HepG2 (cell line): ENCODE data around the gene ACP5. TPM values are rescaled to one million over a fixed set of nuclear protein-coding genes. Genes with fewer than 3 reads are reported as not detected.

Source experiments
- AGO2 ChIP-seq: fragments of 200-400 bp; formaldehyde crosslinking; optimal IDR thresholded peaks from 2 replicates; pipeline ENCODE3; 2017; ENCODE audit warnings: mild to moderate bottlenecking, low read depth, low read length, moderate library complexity
- ATF7-NPFF ChIP-seq: sonication (generic); formaldehyde crosslinking; IDR thresholded peaks from 2 replicates; pipeline ENCODE4 v1.8.1; 2023; ENCODE audit warnings: mild to moderate bottlenecking, low read depth, missing genetic modification reagents, moderate library complexity
- BCL6 ChIP-seq: IDR thresholded peaks from 2 replicates; pipeline ENCODE4 v1.6.1; 2016; ENCODE audit warnings: missing genetic modification reagents, missing compliant biosample characterization
- EEA1 ChIP-seq: sonication (generic); formaldehyde crosslinking; IDR thresholded peaks from 2 replicates; pipeline ENCODE4 v1.5.1; 2020; ENCODE audit warnings: mild to moderate bottlenecking, missing genetic modification reagents, borderline replicate concordance
- FLYWCH1 ChIP-seq: sonication (generic); formaldehyde crosslinking; IDR thresholded peaks from 2 replicates; pipeline ENCODE4 v1.8.1; 2023; ENCODE audit warnings: mild to moderate bottlenecking, missing genetic modification reagents
- FOXK2 ChIP-seq: fragments of 450-650 bp; IDR thresholded peaks from 2 replicates; pipeline ENCODE4 v1.6.1; 2016
- HOXA3 ChIP-seq: sonication (generic); formaldehyde crosslinking; IDR thresholded peaks from 2 replicates; pipeline ENCODE4 v1.5.0; 2020; ENCODE audit warnings: missing genetic modification reagents
- MTF2 ChIP-seq: sonication (generic); formaldehyde crosslinking; IDR thresholded peaks from 2 replicates; pipeline ENCODE4 v1.5.0; 2020; ENCODE audit warnings: missing genetic modification reagents, borderline replicate concordance
- NCOA1 ChIP-seq: sonication (generic); formaldehyde crosslinking; IDR thresholded peaks from 2 replicates; pipeline ENCODE4 v1.9.0; 2021; ENCODE audit warnings: missing genetic modification reagents
- NONO ChIP-seq, 2 experiments: fragments of 450-650 bp in 1 of 2; sonication (generic) in 1 of 2; formaldehyde crosslinking in 1 of 2; IDR thresholded peaks in 1 of 2; conservative IDR thresholded peaks in 1 of 2; 2 replicates each; pipeline versions ENCODE4 v1.6.1 to v1.8.0; 2017 to 2022; ENCODE audit warnings: mild to moderate bottlenecking in 1 of 2, missing genetic modification reagents in 1 of 2, moderate library complexity in 1 of 2
- NR2F6 ChIP-seq, 2 experiments: IDR thresholded peaks; 2 replicates each; pipeline ENCODE4 v1.6.1; 2016; ENCODE audit warnings: antibody characterized with exemption in 1 of 2, mild to moderate bottlenecking in 1 of 2
- RBM22 ChIP-seq: fragments of 200-400 bp; formaldehyde crosslinking; optimal IDR thresholded peaks from 2 replicates; pipeline ENCODE3; 2017; ENCODE audit warnings: mild to moderate bottlenecking, low read length, moderate library complexity
- SMC3 ChIP-seq: IDR thresholded peaks from 2 replicates; pipeline ENCODE4 v1.6.1; 2011; ENCODE audit warnings: low read length, improper control_type of control experiment
- STAG1 ChIP-seq: sonication (generic); formaldehyde crosslinking; IDR thresholded peaks from 2 replicates; pipeline ENCODE4 v1.4.0; 2020; ENCODE audit warnings: missing genetic modification reagents
- ZFP1 ChIP-seq: IDR thresholded peaks from 2 replicates; pipeline ENCODE4 v1.6.1; 2016
- ZKSCAN8 ChIP-seq: IDR thresholded peaks from 2 replicates; pipeline ENCODE4 v1.6.1; 2016; ENCODE audit warnings: borderline replicate concordance, missing genetic modification reagents, missing compliant biosample characterization
- ZNF292 ChIP-seq: sonication (generic); formaldehyde crosslinking; IDR thresholded peaks from 2 replicates; pipeline ENCODE4 v1.8.1; 2022; ENCODE audit warnings: mild to moderate bottlenecking, low read depth, missing genetic modification reagents, borderline replicate concordance
- ZNF337 ChIP-seq: sonication (generic); formaldehyde crosslinking; IDR thresholded peaks from 2 replicates; pipeline ENCODE4 v1.5.1; 2020; ENCODE audit warnings: missing genetic modification reagents, low read depth, mild to moderate bottlenecking, borderline replicate concordance
- ZNF446 ChIP-seq: sonication (generic); formaldehyde crosslinking; IDR thresholded peaks from 2 replicates; pipeline ENCODE4 v1.5.0; 2020; ENCODE audit warnings: mild to moderate bottlenecking, missing genetic modification reagents
- ZNF543 ChIP-seq: sonication (generic); formaldehyde crosslinking; IDR thresholded peaks from 2 replicates; pipeline ENCODE4 v1.4.0; 2020; ENCODE audit warnings: mild to moderate bottlenecking, missing genetic modification reagents
- ZNF7 ChIP-seq: IDR thresholded peaks from 2 replicates; pipeline ENCODE4 v1.6.1; 2016; ENCODE audit warnings: missing biosample characterization, missing genetic modification reagents
- polyA plus RNA-seq, 8 experiments: library from polyadenylated mRNA; depleted of rRNA in 3 of 8; stranded (reverse) in 7 of 8; unstranded in 1 of 8; fragments of >200 nt; fragmentation: Illumina TruSeq in 4 of 8; extraction: Trizol in 4 of 8; gene quantifications; 2 replicates each; pipeline versions ENCODE4 v1.2.1 to v1.2.3, GENCODE V29; 2011 to 2016; ENCODE audit warnings: low read depth in 4 of 8, missing spikeins in 1 of 8, mixed read lengths in 1 of 8; ENCODE audit not compliant: insufficient read depth in 1 of 8
- total RNA-seq, 5 experiments: library from RNA; depleted of rRNA; stranded (reverse); fragments of >200 nt; fragmentation: Illumina TruSeq; extraction: Trizol; gene quantifications; 2 replicates each; pipeline ENCODE4 v1.2.3, GENCODE V29; 2016; ENCODE audit warnings: low read depth in 1 of 5
- TF ChIP-seq, protein P1 (sequence below): sonication (generic); formaldehyde crosslinking; IDR thresholded peaks from 2 replicates; pipeline ENCODE4 v1.9.0; 2021; ENCODE audit warnings: missing genetic modification reagents, mild to moderate bottlenecking, borderline replicate concordance
- TF ChIP-seq, protein P2 (sequence below): sonication (generic); formaldehyde crosslinking; IDR thresholded peaks from 2 replicates; pipeline ENCODE4 v1.4.0; 2020; ENCODE audit warnings: missing genetic modification reagents

Gene ACP5
- total and polyA plus RNA-seq, 2 of the 13 experiments (the other 11 are each of a cell fraction or from before 2014, with no cell fraction given): 1.3 to 6.7 TPM

DNA sequence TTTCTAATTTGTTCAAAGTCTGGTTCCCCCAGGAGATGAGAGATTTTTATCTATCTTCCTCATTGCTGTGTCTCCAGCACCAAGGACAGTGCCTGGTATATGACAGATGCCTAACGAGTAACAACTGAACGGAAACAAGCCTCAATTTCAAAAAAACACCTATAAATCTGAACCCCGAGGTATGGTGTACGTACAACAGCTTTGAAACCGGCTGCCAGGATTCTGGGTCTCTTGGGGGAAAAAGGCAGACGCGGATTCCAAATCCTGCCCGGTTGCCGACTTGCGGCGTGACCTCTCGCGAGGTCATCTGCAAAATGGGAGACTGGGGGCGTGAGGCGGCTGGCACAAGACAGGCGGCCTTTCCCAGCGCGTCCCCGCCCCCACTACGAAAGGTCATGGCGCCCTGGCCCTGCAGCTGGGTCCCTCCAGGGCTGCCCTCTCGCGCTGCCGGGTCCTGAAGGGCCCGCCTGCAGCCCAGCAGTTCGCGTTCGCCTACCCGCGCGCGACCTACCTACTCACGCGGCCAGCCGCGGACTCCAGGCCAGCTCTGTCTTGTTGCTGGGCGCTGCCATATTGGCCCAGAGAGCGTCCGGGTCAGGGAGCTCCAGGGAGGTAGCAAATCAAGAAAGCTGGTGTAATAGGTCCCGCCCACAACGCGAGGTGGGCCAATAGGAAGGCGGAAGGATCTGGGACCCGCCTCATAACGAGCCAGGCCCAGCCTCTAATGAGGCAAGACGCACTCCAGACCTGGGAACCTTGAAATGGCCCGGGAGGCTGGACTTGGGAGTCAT lies 48.7 kb downstream of the ACP5 start, which contains the start of gene ECSIT (continued):
- TF ChIP-seq ZNF446 (CRISPR knock-in tag) (no peak), ZNF543 (0 out of 2 replicates have a peak, but pooled peaks have one; percentile 62), FLYWCH1 (CRISPR knock-in tag) (0 out of 2 replicates have a peak, but pooled peaks have one; percentile 82), ATF7-NPFF (no peak; the same call in 1 of the 2 replicates), FOXK2 (peak; percentile 6), ZKSCAN8 (CRISPR knock-in tag) (peak; percentile 59; the same call in 1 of the 2 replicates), ZNF337 (CRISPR knock-in tag) (no peak), AGO2 (peak; percentile 37), MTF2 (CRISPR knock-in tag) (no peak), NONO (IDR thresholded peaks at IDR 0.05) (no peak), NONO (CRISPR knock-in tag; conservative IDR thresholded peaks at IDR 0.05) (peak; percentile 86), STAG1 (no peak), RBM22 (no peak), NR2F6 (IDR thresholded peaks at IDR 0.05) (peak; percentile 51), NR2F6 (CRISPR knock-in tag; IDR thresholded peaks at IDR 0.05) (peak; percentile 86), NCOA1 (CRISPR knock-in tag) (no peak), ZNF292 (no peak), HOXA3 (peak; percentile 80; the same call in 1 of the 2 replicates), ZFP1 (CRISPR knock-in tag) (no peak), BCL6 (peak; percentile 38; the same call in 1 of the 2 replicates), ZNF7 (no peak), EEA1 (CRISPR knock-in tag) (no peak), SMC3 (no peak)
- TF ChIP-seq, protein P1, sequence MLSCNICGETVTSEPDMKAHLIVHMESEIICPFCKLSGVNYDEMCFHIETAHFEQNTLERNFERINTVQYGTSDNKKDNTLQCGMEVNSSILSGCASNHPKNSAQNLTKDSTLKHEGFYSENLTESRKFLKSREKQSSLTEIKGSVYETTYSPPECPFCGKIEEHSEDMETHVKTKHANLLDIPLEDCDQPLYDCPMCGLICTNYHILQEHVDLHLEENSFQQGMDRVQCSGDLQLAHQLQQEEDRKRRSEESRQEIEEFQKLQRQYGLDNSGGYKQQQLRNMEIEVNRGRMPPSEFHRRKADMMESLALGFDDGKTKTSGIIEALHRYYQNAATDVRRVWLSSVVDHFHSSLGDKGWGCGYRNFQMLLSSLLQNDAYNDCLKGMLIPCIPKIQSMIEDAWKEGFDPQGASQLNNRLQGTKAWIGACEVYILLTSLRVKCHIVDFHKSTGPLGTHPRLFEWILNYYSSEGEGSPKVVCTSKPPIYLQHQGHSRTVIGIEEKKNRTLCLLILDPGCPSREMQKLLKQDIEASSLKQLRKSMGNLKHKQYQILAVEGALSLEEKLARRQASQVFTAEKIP (CRISPR knock-in tag): no peak
- TF ChIP-seq, protein P2, sequence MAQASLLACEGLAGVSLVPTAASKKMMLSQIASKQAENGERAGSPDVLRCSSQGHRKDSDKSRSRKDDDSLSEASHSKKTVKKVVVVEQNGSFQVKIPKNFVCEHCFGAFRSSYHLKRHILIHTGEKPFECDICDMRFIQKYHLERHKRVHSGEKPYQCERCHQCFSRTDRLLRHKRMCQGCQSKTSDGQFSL: no peak
